GM20431 (cell line): ENCODE results near the gene LHFPL4.
"Not testable (repeated sequence)": the region's sequence is repeated elsewhere in the genome, so short reads cannot be mapped to it uniquely, and the experiment has no call there.

ENCODE experiments used
- in situ Hi-C: fragments of 300-500 bp; cut with MseI, MboI; formaldehyde crosslinking; loops from one replicate; pipeline ENCODE4 v1.15.0; 2020; ENCODE audit warnings: low sequenced_read_pairs; ENCODE audit not compliant: unreplicated experiment

LHFPL4 gene

GRCh38 chr3:9548991-9549390 lies 4.6 kb downstream of the LHFPL4 start:
- in situ Hi-C loops = no loop called here

DNA sequence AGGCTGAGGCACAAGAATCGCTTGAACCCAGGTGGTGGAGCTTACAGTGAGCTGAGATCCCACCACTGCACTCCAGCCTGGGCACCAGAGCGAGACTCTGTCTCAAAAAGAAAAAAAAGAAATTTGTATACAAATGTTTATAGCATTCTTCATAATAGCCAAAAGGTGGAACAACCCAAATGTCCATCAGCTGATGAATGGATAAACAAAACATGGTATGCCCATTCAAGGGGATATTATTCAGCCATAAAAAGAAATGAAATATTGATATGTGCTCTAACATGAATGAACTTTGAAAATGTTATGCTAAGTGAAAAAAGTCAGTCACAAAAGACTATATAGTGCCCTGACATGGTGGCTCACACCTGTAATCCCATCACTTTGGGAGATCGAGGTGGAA lies 11.4 kb downstream of the LHFPL4 start:
- in situ Hi-C loops = no loop called here

DNA sequence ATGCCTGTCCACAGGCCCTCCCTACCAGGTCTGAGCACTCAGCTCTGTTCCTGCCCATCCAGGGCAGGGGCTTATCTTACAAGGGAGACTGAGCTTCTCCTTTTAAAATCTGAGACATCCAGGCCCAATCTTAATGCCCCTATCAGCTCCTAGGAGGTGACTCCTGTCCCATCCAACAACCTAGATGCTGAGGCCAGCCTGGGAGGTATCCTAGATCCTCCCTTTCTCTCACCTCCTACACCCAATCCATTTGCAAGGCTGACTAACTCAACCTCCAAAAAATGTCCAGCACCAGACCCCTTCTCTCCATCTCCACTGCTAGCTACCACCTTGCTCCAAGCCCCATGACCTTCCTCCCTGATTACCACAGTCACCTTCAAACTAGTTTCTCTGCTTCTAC lies 17.4 kb downstream of the LHFPL4 start:
- in situ Hi-C loops = no loop called here

DNA sequence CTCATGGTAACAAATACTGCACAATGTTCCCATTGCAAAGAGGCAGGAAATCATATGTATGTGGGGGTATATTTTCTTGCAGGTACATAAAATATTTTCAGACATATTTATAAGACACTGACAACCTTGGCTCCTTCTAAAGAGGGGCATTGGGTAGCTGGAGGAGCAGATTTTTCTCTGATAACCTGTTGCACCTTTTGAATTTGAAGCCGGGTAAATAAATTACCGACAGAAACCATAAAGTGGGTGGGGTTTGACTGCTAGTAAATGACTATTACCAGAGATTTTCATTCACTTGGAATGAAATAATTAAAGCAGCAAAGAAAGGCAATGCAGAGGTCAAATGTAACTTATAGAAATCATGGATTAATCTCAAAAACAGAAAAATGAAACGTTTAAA lies 19.2 kb downstream of the LHFPL4 start:
- in situ Hi-C loops = no loop called here

DNA sequence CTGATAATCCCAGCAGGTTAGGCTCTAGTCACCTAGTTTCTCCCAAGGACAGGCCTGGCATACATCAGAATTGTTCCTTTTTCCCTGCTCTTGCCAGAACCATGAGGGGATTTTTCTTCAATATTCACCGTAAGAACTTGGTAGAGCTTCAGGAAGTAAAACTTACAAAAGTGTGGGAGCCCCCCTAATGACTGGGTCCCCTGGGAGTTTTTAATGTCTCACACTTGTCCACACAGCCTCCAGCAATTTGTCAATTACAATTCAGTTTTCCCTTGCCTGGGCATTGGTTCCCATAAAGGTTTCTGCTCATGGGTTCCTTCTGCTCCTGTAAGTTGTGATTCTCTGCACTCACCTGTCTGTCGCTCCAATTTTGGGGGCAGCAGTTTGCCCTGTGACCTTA lies 28.5 kb downstream of the LHFPL4 start:
- in situ Hi-C loops = no loop called here

GRCh38 chr3:9514956-9515355 lies 38.7 kb downstream of the LHFPL4 start:
- in situ Hi-C loops = no loop called here

- in situ Hi-C loops = no loop called here
Measured at GRCh38 chr3:9514306-9514705, 39.3 kb downstream of the LHFPL4 start.

DNA sequence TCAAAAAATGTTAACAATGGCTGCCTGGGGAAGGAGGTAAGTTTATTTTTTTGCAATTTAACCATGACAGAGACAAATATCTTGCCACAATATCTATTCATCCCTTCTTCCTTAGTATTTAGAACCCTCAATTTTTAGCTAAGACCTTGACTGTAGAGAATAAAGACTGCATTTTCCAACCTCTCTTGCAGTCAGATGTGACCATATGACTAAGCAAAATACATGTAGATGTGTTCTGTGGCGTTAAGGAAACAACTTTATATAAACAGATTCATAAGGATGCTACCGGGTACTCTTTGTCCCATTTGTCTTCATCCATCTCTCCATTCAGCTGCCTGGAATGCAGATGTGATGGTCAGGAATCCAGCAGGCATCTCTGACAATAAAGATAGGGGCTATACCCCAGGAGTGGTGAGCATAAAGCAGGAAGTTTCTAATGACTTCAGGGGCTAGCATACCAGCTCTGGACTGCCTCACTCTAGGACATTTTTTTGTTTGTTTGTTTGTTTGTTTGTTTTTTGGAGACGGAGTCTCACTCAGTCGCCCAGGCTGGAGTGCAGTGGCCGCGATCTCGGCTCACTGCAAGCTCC lies 41.1 kb downstream of the LHFPL4 start:
- in situ Hi-C loops = no loop called here

- in situ Hi-C loops = no loop called here
Measured at GRCh38 chr3:9508781-9509180, 44.8 kb downstream of the LHFPL4 start.

GRCh38 chr3:9507586-9508578 lies 45.7 kb downstream of the LHFPL4 start:
- in situ Hi-C loops = no loop called here

GRCh38 chr3:9503283-9503682 lies 50.3 kb downstream of the LHFPL4 start:
- in situ Hi-C loops = no loop called here

DNA sequence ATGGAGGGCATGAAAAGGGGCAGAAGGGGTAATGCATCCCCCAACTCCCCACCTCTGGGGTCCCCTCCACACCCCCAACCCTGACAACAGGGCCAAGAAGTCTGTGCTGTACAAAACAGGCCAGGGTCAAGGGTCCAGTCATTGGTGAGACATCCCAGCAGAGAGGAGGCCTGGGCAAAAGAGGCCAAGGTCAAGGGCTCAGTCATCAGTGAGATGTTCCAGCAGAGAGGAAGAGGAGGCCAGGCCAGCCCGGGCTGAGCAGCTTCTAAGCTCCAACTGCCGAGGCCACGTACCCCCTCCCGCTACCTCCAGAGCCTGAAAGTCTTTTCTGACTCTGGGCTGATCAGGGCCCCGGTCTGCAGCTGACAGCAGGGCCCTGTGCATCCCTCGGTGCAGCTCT lies 52.4 kb downstream of the LHFPL4 start:
- in situ Hi-C loops = no loop called here

- in situ Hi-C loops = no loop called here
Measured at GRCh38 chr3:9500108-9501050, 53.2 kb downstream of the LHFPL4 start.

GRCh38 chr3:9499455-9500107 lies 54.0 kb downstream of the LHFPL4 start:
- in situ Hi-C loops = no loop called here

DNA sequence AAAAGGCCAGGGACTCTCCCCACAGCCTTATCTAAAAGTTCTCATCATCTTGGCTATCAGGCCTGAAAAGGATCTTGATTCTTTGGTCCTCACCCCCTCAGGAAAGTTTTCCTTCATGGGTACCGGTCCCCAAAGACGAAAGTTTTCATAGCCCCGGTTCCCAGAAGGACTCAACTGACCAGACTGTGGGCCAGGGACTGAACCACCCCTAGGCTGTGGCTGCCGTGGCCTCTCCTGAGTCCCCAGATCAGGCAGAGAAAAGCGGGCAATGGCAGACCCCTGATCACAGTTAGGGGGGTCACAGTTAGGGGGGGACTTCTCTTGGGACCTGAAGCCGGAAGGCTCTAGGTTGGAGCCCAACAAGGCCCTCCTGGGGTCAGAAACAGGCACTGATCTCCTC lies 54.8 kb downstream of the LHFPL4 start:
- in situ Hi-C loops = no loop called here

DNA sequence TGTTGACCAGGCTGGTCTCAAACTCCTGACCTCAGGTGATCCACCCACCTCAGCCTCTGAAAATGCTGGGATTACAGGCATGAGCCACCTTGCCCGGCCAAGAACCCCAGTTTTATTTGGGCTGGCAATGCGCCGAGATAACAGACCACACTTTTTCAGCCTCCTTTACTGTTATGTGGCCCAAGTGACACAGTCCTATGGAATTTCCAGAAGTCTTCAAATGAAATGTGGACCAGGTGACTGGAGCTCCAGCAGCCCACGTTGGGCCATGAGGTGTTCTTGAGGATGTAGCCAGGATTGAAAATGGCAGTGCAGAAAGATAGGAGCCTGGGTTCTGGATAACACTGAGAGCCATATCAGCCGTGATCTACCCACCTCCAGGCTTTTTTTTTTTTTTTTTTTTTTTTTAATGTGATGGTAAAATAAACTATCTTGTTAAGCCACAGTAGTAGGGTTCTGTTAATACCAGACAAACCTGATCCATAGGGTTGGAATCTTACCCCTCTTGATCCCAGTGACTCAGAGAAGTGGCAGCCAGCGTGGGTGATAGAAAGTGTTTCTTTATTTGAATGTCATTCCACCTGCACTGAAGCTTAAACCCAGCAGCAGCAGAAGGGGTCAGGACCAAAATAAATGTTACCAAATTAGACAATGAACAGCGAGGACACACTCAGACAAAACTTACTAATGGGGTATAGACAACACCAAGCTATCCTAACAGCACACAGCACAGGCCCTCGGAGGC lies 55.6 kb downstream of the LHFPL4 start:
- in situ Hi-C loops = no loop called here

- in situ Hi-C loops = no loop called here
Measured at GRCh38 chr3:9496893-9497292, 56.7 kb downstream of the LHFPL4 start.

DNA sequence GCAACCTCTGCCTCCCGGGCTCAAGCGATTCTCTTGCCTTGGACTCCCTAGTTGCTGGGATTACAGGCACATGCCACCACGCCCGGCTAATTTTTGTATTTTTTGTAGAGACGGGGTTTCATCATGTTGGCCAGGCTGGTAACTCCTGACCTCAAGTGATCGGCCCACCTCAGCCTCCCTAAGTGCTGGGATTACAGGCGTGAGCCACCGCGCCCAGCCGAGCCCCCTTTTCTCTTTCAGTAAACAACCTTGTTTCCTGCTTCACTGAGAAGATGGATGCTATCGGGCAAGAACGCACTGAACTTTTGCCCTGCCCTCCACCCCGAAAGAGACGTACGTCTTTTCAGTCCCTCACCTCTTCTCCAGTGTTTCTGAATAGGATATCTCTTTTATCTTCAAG lies 59.6 kb downstream of the LHFPL4 start:
- in situ Hi-C loops = not testable (repeated sequence)

DNA sequence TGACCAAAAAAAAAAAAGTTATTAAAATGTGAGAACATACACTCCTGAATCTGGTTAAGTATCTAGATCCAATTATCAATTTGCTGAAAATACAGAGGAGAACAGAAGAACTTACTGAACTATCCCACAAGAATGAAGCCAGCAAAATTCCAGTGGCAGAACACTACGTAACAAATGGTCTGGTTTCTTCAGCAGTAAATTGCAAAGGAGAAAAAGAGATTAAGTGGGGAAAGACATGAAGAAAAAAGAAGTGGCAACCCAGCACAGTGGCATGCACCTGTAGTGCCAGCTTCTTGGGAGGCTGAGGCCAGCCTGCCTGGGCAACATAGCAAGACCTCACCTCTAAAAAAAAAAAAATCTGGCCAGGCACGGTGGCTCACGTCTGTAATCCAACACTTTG lies 62.1 kb downstream of the LHFPL4 start:
- in situ Hi-C loops = no loop called here
